Measurements from ENCODE around the gene AHCTF1.

AHCTF1 gene

GRCh38 chr1:246946366-246946765 is 14.6 kb upstream of the AHCTF1 start:
- TF ChIP-seq NFIC (IDR thresholded peaks at IDR 0.05) (no peak), USF1 (IDR thresholded peaks at IDR 0.05) (no peak), ZBTB7A (IDR thresholded peaks at IDR 0.05; ENCODE audit: low read depth) (no peak), TCF12 (IDR thresholded peaks at IDR 0.05; ENCODE audit: low read depth) (no peak), CREB1 (IDR thresholded peaks at IDR 0.05; ENCODE audit: low read depth) (no peak)
- TF ChIP-seq, protein P1, sequence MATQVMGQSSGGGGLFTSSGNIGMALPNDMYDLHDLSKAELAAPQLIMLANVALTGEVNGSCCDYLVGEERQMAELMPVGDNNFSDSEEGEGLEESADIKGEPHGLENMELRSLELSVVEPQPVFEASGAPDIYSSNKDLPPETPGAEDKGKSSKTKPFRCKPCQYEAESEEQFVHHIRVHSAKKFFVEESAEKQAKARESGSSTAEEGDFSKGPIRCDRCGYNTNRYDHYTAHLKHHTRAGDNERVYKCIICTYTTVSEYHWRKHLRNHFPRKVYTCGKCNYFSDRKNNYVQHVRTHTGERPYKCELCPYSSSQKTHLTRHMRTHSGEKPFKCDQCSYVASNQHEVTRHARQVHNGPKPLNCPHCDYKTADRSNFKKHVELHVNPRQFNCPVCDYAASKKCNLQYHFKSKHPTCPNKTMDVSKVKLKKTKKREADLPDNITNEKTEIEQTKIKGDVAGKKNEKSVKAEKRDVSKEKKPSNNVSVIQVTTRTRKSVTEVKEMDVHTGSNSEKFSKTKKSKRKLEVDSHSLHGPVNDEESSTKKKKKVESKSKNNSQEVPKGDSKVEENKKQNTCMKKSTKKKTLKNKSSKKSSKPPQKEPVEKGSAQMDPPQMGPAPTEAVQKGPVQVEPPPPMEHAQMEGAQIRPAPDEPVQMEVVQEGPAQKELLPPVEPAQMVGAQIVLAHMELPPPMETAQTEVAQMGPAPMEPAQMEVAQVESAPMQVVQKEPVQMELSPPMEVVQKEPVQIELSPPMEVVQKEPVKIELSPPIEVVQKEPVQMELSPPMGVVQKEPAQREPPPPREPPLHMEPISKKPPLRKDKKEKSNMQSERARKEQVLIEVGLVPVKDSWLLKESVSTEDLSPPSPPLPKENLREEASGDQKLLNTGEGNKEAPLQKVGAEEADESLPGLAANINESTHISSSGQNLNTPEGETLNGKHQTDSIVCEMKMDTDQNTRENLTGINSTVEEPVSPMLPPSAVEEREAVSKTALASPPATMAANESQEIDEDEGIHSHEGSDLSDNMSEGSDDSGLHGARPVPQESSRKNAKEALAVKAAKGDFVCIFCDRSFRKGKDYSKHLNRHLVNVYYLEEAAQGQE (IDR thresholded peaks at IDR 0.05; ENCODE audit: low read depth): no peak

DNA sequence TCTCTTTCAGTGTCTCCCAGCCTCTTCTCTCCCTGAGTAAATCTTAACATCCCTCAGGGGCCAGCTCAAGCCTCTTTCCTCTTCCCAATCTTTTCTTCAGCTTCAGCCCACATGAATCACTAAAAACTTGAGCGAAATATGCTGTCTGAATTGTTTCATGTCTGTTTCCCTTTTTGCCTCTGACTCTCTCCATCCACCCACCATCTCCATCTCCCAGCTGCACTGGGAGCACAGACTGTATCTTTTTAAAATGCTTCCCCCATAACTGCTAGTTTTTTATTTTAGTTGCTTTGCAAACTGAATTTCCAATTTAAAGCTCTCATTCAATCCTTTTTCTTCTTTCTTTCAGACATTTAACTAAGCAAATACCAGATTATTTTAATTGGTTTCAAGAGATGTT is 3.0 kb upstream of the AHCTF1 start:
- TF ChIP-seq EGR1 (IDR thresholded peaks at IDR 0.05): no peak
- TF ChIP-seq CREB1 (IDR thresholded peaks at IDR 0.05; ENCODE audit: low read depth): no peak
- no peak for TF ChIP-seq NFIC (IDR thresholded peaks at IDR 0.05)
- TF ChIP-seq CEBPB (IDR thresholded peaks at IDR 0.05): no peak

GRCh38 chr1:246933893-246934292 is 2.1 kb upstream of the AHCTF1 start:
- TF ChIP-seq NFIC (IDR thresholded peaks at IDR 0.05) (no peak), ZBTB7A (IDR thresholded peaks at IDR 0.05; ENCODE audit: low read depth) (no peak), EGR1 (IDR thresholded peaks at IDR 0.05) (no peak), USF1 (IDR thresholded peaks at IDR 0.05) (no peak), TEAD4 (IDR thresholded peaks at IDR 0.05) (no peak)

DNA sequence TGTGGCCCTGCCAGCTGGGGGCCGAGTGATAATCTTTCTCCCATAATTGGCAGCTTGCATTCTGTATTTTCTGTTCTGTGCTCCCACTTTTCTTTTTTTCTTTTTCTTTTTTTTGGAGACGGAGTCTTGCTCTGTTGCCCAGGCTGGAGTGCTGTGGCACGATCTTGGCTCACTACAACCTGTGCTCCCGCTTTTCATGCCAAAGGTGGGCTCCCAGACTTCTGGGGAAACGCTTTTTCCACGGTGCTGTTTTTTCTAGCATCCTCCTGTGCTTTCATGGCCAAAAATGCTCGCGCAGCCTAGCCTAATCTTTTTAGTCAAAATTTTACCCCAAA is 585 bp upstream of the AHCTF1 start:
- TF ChIP-seq ZBTB7A (IDR thresholded peaks at IDR 0.05; ENCODE audit: low read depth) (no peak), NFIC (IDR thresholded peaks at IDR 0.05) (no peak), CREB1 (IDR thresholded peaks at IDR 0.05; ENCODE audit: low read depth) (no peak), FOXM1 (IDR thresholded peaks at IDR 0.05; ENCODE audit: borderline replicate concordance, low read depth) (no peak), MAX (IDR thresholded peaks at IDR 0.05) (no peak), TEAD4 (IDR thresholded peaks at IDR 0.05) (no peak), EP300 (IDR thresholded peaks at IDR 0.05; ENCODE audit: borderline replicate concordance) (no peak), RAD21 (IDR thresholded peaks at IDR 0.05; ENCODE audit: low read depth) (no peak), TCF12 (IDR thresholded peaks at IDR 0.05; ENCODE audit: low read depth) (no peak), USF1 (IDR thresholded peaks at IDR 0.05) (no peak), CEBPB (IDR thresholded peaks at IDR 0.05) (no peak), YY1 (IDR thresholded peaks at IDR 0.05; ENCODE audit: low read depth) (no peak), TAF1 (IDR thresholded peaks at IDR 0.05; ENCODE audit: low read depth) (no peak), EGR1 (IDR thresholded peaks at IDR 0.05) (no peak)
- TF ChIP-seq, protein P1 (IDR thresholded peaks at IDR 0.05; ENCODE audit: low read depth): no peak

GRCh38 chr1:246930830-246931548 is 759 bp downstream of the AHCTF1 start:
- TF ChIP-seq, protein P1 (IDR thresholded peaks at IDR 0.05; ENCODE audit: low read depth): no peak
- TF ChIP-seq MAX (IDR thresholded peaks at IDR 0.05) (peak; percentile 81), FOXM1 (IDR thresholded peaks at IDR 0.05; ENCODE audit: borderline replicate concordance, low read depth) (no peak), TEAD4 (IDR thresholded peaks at IDR 0.05) (no peak), TCF12 (IDR thresholded peaks at IDR 0.05; ENCODE audit: low read depth) (no peak), EGR1 (IDR thresholded peaks at IDR 0.05) (no peak), TAF1 (IDR thresholded peaks at IDR 0.05; ENCODE audit: low read depth) (no peak), YY1 (IDR thresholded peaks at IDR 0.05; ENCODE audit: low read depth) (peak; percentile 61; the same call in 1 of the 2 replicates), CREB1 (IDR thresholded peaks at IDR 0.05; ENCODE audit: low read depth) (no peak)

Data from Ishikawa (cell line).